GM11168 (cell line): ENCODE data around the gene CHST9.
"Not testable (repeated sequence)": the region's sequence is repeated elsewhere in the genome, so short reads cannot be mapped to it uniquely, and the experiment has no call there.

Experiments
- in situ Hi-C: fragments of 300-500 bp; cut with MboI; formaldehyde crosslinking; loops from one replicate; pipeline ENCODE4 v1.12.0; 2022; ENCODE audit warnings: low sequenced_read_pairs; ENCODE audit not compliant: unreplicated experiment

CHST9 gene

DNA sequence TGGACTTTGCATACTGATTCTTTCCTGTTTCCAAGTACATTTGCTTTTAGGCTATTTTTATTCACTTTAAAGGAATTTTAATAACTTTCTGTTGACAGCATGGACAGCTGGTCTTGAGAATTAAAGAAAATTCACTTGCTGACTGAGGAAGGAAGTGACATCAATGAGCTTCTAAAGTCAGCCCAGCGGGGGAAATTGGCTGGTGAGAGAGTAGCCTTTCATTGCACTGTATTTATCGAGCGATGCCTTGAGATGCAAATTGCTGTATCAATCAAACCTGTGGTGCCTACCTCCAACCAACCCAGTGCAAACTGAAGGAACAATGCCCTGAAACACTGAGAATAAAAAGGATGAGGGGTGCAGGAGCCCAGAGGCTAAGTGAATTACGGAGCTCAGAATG is 228.2 kb downstream of the CHST9 start:
- in situ Hi-C loops = no loop called here

DNA sequence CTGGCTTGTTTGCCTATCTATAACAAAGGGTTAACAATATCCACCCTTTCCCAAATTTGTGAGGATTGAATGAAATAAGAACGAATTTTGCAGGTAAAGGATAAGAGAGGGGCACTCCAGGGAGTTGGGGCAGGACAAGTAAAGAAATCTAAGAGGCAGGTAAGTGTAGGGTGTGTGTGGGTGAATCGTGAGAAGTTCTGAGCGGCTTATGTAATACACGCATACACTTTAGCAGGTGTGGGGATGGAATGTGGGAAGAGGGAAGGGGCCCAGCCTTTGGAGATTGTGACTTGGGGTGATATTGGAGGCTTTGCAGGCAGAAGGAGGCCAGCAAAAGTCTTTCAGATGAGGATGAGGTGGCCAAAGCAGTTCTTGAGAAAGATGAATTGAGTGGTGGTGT is 236.4 kb downstream of the CHST9 start:
- in situ Hi-C loops = no loop called here

DNA sequence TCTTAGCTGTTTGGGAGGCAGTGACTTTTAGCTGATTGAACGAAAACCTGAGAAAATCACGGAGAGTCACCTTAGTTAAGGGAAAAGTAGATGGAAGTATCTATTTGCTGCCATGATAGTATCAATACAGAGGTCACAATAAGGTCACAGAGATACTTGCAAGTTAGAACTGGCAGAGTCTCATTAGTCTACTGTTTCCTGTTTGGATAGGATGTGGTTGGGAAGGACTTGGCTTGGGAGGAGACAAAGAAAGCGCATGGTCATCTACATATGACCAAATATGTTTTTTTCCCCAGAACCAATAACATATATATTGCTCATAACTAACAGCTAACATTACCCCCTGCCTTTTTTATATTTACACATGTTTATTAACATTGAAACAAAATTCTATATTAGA is 241.2 kb downstream of the CHST9 start:
- in situ Hi-C loops = no loop called here

DNA sequence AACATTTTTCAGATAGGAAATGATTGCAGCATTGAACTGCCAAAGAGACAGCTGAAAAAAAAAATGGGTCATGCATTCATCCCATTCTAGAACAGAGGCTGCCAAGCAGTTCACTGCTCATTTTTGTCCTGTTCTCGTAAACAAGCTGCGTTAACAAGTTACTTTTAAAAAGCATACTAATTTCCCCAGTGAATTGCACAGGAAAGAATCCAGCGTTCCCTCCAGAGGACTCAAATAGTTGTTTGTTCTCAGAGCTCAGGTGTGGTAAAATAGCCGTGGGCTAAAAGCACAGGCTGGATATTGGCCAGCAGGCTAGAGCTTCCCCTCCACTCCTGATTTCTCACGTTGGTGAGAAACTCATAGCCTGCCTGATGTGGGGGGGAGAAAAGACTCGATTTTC is 243.5 kb downstream of the CHST9 start:
- in situ Hi-C loops = no loop called here

DNA sequence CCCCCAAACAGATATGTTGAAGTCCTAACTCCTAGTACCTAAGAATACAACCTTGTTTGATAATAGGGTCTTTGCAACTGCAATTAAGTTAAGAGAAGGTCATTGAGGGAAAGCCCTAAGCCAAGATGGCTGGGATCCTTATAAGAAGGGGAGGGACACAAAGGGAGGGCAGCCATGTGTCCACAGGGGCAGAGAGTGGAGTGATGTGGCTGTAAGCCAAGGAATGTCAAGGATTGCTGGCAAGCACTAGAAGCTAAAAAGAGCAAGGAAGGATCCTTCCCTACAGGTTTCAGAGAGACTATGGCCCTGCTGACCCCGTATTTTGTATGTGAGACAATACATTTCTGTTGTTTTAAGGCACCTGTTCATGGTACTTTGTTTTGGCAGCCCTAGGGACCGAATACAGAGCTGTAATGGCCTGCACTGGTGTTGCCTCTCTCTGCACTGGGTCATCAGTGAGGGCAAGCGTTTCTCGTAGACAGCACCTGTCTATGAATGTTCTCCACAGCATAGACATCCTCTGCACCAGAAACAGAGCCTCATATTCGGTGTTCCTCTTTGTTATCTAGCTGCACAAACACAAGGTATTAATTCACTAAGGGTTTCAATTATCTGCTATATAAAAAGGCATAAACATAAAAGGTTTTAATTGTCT is 244.2 kb downstream of the CHST9 start:
- in situ Hi-C loops = no loop called here

DNA sequence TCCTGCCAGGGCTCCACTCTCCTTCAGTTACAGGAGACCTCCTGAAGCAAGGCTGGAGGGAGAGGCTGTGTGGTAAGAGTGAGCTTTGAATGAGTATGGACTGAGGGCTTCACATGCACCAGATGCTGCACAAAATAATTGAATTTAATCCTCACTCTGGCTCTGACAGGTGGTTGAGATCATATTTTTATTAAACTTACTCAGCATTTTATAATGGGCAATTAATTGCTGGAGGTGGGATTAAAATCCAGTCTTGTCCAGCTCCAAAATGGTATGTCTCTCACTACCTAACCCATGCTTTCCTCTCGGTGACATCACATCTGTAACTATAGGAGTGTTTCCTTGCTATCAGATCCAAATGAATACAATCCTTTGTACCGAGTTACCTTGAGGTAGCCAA is 253.4 kb downstream of the CHST9 start:
- in situ Hi-C loops = no loop called here

DNA sequence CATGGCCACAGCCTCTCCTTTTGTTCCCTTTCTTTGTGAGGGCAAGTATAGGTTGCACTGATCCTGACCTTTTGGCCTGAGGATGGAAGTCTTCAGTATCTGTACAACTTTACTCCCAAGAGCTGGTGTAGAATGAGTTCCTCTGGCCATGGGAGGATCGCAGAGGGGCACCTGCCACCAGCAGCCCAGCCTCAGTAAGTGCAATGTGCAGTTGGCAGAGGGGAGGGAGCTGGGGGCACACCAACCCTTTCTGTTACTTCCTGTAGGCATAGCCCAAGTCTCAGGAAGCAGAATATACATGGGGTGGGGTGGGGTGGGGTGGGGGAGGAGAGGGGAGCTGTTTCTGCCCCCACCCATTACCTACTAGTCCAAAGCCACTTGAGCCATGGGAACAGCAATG is 254.5 kb downstream of the CHST9 start:
- in situ Hi-C loops = no loop called here

DNA sequence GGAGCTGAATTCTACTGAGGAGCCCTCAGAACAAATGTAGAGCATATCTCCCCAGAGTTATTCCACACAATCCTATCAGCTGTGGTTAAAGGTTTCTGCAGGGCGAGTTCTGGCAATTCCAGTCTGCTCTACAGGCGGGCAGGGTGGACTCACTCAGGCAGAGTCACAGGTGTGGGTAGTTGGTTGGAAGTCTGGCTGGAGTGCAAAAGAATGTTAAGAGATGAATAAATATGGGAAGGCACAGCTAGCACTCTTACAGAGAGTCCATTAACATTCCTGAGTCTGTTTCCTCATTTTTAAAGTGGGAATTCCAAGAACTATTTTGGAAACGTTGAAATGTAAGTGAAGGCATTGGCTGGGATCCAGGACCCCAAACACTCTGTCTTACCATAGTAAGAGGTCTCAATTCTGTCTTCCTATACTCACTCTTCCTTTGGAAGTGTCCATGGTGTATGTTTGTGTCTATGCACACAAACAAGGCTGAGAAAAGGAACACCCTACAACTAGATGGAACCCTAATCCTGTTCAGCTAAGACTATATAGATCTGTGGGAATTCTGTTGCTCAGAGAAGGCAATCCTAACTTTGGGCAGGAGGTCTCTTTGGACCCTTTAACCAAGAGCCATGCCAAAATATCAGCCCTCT is 256.3 kb downstream of the CHST9 start:
- in situ Hi-C loops = no loop called here

DNA sequence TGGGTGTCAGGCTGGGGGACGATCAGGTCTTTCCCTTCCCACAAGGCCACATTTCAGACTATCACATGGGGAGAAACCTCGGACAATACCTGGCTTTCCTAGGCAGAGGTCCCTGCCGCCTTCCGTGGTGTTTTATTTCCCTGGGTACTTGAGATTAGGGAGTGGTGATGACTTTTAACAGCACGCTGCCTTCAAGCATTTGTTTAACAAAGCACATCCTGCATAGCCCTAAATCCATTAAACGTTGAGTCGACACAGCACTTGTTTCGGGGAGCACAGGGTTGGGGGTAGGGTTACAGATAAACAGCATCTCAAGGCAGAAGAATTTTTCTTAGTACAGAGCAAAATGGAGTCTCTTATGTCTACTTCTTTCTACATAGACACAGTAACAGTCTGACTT is 257.3 kb downstream of the CHST9 start:
- in situ Hi-C loops = not testable (repeated sequence)

DNA sequence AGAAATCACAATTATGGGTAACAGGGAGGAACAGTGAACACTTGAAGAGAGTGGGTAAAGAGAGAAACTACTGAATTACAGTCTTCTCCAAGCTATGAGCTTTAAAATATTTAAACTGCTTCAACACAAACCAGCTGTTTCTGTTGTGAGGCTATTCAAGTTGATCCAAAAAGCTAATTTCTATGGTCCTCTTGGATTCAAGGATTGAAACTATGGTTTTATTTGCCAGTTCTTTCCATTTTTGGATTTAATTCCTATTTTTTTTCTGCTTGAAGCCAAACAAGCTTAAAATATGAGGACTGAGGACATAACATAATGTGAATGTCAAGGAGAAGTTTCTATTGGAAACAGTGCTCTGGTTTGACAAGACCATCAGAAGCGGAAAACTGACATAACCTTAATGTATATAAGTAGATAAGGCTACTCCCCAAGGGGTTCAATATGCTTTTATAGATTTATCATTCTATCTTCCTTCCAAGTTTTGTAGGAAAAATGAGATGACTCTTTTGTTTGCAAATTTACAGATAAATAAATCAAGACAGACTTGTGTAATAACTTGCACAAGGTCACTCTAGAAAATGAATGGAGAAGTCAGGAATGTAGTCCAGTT is 258.9 kb downstream of the CHST9 start:
- in situ Hi-C loops = no loop called here

DNA sequence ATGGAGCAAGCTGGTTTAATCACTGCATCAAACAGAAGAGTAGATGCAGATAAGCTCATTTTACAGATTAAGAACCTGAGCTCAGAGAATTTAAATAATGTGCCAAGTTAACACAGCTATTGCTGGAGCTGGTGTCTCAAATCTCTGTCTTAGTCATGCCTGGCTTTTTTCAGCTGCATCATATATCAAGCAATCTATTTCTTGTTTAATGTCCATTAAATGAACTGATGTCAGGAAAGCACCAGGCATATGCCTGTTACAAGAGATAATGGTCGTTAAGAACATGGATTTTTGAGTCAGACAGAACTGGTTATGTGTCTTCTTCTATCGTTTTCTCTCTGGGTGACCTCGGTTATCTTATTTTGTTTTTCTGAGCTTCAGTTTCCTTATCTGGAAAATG is 259.8 kb downstream of the CHST9 start:
- in situ Hi-C loops = no loop called here

DNA sequence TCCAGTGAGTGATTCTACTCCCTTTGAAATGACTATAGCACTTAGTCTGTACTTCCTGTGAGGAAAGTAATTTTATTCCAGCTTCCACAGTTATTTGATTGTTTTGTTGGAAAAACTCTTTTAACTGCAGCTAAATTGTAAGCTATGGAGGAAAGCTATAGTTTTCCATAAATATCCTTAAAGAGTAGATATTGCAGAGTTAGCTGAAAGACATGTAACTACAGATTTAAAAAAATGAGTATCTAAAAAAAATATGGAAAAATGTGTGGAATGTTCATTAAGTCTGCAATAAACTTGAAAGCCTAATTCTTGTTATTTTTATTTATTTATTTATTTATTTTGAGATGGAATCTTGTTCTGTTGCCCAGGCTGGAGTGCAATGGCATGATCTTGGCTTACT is 262.8 kb downstream of the CHST9 start:
- in situ Hi-C loops = no loop called here

DNA sequence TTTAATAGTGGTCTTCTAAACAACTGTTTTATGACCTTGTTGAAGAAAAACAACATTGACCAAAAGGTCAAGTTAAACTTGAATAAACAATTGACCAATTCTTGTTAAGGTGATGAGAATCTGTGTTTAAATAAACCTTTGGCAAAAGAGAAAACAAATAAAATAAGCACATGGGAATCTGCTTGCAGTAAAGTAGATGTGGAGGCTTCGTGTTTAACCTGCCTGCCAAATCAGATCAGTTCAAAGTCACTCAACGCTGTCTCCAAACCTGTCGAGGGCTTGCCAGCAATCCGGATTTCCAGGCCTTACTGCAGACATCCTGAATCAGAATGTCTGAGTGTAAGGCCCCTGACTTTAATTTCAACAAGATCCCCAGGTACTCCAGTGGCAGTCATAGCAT is 264.5 kb downstream of the CHST9 start:
- in situ Hi-C loops = no loop called here

DNA sequence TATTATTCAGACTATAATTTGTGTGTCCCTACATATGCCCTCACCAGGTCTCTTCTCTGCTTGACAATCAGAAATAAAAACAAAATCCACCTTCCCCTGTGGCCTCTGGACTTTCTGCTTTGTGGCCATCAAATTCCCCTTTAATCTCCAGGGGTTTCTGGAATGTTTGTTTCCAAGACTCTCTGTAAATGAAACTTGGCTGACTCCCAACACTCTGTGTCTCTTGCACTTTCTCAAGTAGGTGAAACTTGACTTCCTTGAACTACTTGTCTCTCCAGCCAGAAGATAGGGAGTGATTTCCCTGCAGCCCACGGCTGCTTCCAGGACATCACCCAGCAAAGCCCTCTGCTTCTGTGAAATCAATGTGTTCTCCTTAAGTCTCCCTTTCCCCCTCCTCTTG is 265.5 kb downstream of the CHST9 start:
- in situ Hi-C loops = no loop called here

DNA sequence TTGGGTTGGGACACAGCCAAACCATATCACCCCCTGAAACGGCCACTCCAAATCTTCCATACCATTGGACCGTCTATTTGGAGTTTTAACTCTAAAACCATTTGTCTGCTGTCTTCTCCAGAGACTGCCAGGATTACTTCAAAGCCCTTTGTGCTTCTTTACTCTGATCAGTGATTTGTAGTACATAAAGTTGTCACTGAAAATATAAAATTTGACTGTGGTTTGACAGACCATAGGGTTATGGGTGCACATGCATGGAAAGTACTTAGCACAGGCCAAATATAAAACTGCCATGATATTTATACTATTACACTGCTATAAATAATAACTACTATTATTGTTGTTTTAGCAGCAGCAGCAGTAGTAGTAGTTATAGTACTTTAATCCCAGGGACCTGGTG is 265.9 kb downstream of the CHST9 start:
- in situ Hi-C loops = no loop called here

DNA sequence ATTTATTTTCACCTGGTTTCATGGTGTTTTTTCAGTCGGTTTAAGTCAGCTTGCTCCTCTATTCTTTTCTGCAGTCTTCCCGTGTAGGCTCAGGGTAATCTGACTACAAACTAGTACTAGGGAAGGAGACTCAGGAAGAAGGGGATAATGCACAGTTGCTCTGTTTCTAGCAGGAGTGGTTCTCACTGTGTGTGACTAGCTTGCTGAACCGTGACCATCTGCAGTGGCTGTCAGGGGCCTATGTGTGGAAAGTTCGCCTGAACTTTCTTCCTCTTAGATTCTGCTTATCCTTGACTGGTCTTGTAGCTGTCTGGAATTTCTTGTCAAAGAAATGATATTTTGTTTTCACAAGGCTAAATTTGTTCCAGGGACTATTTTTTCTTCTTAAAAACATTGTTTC is 273.3 kb downstream of the CHST9 start:
- in situ Hi-C loops = no loop called here

DNA sequence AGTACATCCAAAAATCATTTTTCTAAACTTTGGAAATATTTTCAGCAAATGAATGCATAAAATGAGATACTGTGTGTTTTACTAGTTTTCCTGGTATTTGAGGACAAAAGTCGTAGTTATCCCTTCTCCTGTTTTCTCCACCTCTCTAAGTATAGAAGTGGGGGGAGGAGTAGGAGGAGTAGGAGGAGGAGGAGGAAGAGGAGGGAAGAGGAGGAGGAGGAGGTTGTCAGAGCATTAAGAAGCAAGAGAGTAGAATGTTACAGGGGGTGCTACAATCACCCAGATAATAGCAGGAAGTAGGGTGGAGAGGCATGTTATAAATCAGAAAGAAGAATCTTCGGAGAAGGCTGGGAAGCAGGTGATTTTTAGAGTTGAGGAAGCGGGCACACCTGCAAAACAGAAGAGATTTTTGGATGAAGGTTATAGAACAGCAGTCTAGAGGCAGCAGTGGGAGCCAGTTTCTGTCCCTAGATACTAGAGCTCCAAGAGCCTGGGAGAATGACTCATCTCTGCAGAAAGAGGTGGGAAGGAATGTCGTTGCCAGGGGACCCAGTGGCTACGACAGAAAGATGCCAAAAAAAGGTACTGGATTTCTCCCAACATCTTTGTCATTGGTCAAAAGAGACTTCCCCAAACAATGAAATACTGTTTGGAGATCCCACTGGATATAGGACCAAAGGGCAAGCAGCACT is 275.4 kb downstream of the CHST9 start:
- in situ Hi-C loops = no loop called here

DNA sequence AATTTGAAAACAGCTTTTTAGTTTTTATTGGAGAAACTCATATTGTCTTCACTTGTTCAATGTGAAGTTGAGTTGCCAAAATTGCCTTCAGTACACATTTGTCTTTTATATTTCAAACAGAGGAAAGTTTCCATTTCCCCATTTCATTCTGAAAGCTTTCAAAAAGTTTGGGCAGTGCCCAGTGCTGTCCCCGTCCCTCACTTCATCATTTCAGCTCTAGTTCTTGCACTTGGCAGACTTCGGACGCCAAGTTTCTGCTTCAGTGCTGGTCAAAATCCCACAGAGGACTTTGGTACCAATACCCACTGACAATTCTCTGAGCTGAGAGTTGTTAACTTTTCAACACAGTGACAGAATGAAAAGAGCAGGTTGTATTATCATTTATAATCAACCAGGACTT is 276.2 kb downstream of the CHST9 start:
- in situ Hi-C loops = no loop called here

DNA sequence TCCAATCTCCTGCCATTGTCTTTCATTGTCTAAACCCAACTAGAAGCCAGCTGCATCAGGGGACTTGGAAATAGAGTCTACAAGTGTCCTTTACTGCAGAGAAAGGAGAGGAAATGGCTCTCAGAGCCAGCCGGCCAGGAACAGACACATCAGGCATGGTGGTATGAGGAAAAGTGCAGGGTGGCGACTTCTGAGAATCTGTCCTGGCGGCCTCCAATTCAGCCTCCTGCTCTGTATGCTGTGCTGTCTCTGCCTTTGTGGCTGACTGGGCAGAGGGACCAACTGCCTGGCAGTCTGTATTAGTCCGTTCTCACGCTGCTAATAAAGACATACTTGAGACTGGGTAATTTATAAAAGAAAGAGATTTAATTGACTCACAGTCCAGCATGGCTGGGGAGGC is 282.8 kb downstream of the CHST9 start:
- in situ Hi-C loops = no loop called here

DNA sequence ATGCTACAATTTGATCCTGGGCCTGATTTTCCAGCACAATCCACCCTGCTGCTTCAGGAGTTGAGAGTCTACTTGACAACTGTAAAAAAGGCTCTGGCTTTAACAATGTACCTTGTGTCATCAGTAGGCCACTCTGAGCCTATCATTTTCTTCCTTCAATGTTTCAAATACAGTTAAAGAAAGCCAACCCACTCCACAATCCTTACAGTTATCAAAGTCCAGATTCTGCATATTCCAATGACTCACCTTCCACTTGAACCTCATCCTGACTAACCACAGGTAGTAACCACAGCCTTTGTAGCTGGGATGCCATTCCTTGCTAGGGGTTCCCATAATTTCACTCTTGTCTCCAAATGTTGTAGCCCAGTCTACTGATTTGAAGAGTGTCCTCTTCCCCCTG is 284.1 kb downstream of the CHST9 start:
- in situ Hi-C loops = no loop called here

DNA sequence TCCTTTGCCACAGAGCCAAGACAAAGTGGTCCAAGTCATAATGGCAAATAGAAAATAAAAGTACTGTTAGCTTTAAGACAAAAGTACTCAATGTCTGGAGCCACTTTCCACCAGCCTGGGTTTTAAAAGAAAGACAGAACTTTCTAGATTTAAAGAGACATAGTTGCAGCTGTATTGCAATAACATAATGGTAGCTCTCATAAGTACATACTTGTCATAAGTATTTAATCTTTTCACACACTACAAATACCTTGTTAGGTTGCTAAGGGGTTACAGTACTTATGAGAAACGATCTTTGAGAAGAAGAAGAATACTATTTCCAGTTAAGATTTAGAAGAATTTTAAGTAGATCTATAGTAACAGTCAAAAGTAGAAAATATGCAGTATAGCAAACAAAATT is 290.7 kb downstream of the CHST9 start:
- in situ Hi-C loops = no loop called here
